ENCODE measurements around the gene ABTB1.

The ABTB1 gene

GRCh38 chr3:127688022-127688415 is 15.3 kb downstream of the ABTB1 start:
- no peak for DNase-seq (ENCODE audit: low read depth)
- TF ChIP-seq CTCF (IDR thresholded peaks at IDR 0.05; ENCODE audit: insufficient read depth, low read depth, low read length, missing control alignments), result no peak
- H3K4me3 ChIP-seq (ENCODE audit: low read depth, low read length), result no peak overlapping the region

GRCh38 chr3:127688416-127689265 is 15.9 kb downstream of the ABTB1 start:
- DNase-seq (ENCODE audit: low read depth), result no peak
- no peak overlapping the region for H3K4me3 ChIP-seq (ENCODE audit: low read depth, low read length)
- no peak for TF ChIP-seq CTCF (IDR thresholded peaks at IDR 0.05; ENCODE audit: insufficient read depth, low read depth, low read length, missing control alignments)

GRCh38 chr3:127689266-127689860 is 16.6 kb downstream of the ABTB1 start:
- DNase-seq (ENCODE audit: low read depth), result no peak

GRCh38 chr3:127690106-127690505 is 17.4 kb downstream of the ABTB1 start:
- TF ChIP-seq CTCF (IDR thresholded peaks at IDR 0.05; ENCODE audit: insufficient read depth, low read depth, low read length, missing control alignments), result no peak
- no peak overlapping the region for H3K4me3 ChIP-seq (ENCODE audit: low read depth, low read length)
- DNase-seq (ENCODE audit: low read depth), result no peak

More at GRCh38 chr3:127689266-127689860, 16.6 kb downstream of the ABTB1 start:
- H3K4me3 ChIP-seq (ENCODE audit: low read depth, low read length), result no peak overlapping the region
- TF ChIP-seq CTCF (IDR thresholded peaks at IDR 0.05; ENCODE audit: insufficient read depth, low read depth, low read length, missing control alignments), result no peak

- H3K4me3 ChIP-seq (ENCODE audit: low read depth, low read length), result no peak overlapping the region
- peak; percentile 48 for TF ChIP-seq CTCF (IDR thresholded peaks at IDR 0.05; ENCODE audit: insufficient read depth, low read depth, low read length, missing control alignments)
- DNase-seq (ENCODE audit: low read depth), result peak; percentile 49
Observed at GRCh38 chr3:127690823-127691452, 18.2 kb downstream of the ABTB1 start.

- no peak for DNase-seq (ENCODE audit: low read depth)
- no peak for TF ChIP-seq CTCF (IDR thresholded peaks at IDR 0.05; ENCODE audit: insufficient read depth, low read depth, low read length, missing control alignments)
- no peak overlapping the region for H3K4me3 ChIP-seq (ENCODE audit: low read depth, low read length)
Observed at GRCh38 chr3:127691489-127691888, 18.7 kb downstream of the ABTB1 start.

Measured in GM12865 (cell line).